ENCODE results near the gene ABCC8. TPM values are rescaled to one million over a fixed set of nuclear protein-coding genes. Genes with fewer than 3 reads are reported as not detected.

The ABCC8 gene
- total and polyA plus RNA-seq, 2 experiments from 2014 or later = 2.2 TPM; not detected in 1

DNA sequence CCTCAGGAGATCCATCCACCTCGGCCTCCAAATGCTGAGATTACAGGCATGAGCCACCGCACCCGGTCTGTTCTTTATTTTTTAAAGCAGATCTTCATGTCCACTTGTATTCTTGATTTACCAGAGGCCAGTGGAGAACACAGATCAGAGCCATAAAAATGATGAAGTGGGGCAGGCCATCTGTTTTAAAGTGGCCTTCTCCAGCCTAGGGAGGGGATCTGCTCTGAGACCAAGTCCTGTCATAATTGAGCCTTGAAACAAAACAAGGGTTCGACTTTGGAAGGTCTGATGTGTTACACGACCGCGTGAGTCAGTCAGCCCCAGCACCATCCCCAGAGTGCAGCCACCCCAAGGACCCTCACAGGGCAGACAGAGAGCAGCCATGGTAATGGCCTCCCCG, 27.5 kb downstream of the ABCC8 start:
- Histone ChIP-seq H3K4me1 (ENCODE audit: insufficient read depth) (no peaks in the 10 kb centered on the region), H4K20me1 (ENCODE audit: insufficient read depth, poor library complexity, severe bottlenecking) (no peaks in the 10 kb centered on the region), H3K27me3 (no peaks in the 10 kb centered on the region), H3K4me2 (no peak overlapping the region), H3K9me2 (replicated peaks; ENCODE audit: insufficient read depth) (no peaks in the 10 kb centered on the region), H3K4me3 (no peak overlapping the region), H3K9me3 (ENCODE audit: low read depth) (no peaks in the 10 kb centered on the region), H3K27ac (no peak overlapping the region), H3K36me3 (replicated peaks; ENCODE audit: insufficient read depth, low read depth) (no peaks in the 10 kb centered on the region), H2AFZ (no peak overlapping the region), H3K79me2 (no peaks in the 10 kb centered on the region)
- 82% methylated on average over 8 of the region's 8 CpGs for WGBS (ENCODE audit: low lambda C conversion rate, missing lambda C conversion rate)
- no peak for DNase-seq (ENCODE audit: low spot score)
- no peak for TF ChIP-seq EZH2 (IDR thresholded peaks at IDR 0.05; ENCODE audit: borderline replicate concordance)
- TF ChIP-seq, protein P1, sequence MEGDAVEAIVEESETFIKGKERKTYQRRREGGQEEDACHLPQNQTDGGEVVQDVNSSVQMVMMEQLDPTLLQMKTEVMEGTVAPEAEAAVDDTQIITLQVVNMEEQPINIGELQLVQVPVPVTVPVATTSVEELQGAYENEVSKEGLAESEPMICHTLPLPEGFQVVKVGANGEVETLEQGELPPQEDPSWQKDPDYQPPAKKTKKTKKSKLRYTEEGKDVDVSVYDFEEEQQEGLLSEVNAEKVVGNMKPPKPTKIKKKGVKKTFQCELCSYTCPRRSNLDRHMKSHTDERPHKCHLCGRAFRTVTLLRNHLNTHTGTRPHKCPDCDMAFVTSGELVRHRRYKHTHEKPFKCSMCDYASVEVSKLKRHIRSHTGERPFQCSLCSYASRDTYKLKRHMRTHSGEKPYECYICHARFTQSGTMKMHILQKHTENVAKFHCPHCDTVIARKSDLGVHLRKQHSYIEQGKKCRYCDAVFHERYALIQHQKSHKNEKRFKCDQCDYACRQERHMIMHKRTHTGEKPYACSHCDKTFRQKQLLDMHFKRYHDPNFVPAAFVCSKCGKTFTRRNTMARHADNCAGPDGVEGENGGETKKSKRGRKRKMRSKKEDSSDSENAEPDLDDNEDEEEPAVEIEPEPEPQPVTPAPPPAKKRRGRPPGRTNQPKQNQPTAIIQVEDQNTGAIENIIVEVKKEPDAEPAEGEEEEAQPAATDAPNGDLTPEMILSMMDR (IDR thresholded peaks at IDR 0.05; ENCODE audit: poor library complexity) = no peak
- TF ChIP-seq EZH2phosphoT487 (IDR thresholded peaks at IDR 0.05; ENCODE audit: low read depth, severe bottlenecking, unreplicated experiment) = no peak

DNA sequence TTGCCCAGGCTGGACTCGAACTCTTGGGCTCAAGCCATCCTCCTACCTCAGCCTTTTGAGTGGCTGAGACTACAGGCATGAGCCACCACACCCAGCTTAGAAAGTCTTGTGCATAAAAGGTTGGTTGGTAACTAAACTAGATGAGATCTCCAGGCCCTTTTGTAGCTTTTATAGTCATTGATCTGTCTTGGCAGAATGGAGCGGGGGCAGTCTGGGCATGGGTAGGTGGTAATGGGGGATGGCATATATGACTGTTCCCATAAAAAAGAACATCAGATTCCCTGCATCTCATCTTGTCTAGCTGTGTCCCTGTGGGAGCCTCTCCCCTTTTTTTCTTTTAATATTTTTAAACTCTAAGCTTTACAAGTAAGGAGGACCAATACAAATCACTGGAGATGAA, 30.2 kb downstream of the ABCC8 start:
- no peak for TF ChIP-seq EZH2 (IDR thresholded peaks at IDR 0.05; ENCODE audit: borderline replicate concordance)
- no peak for TF ChIP-seq EZH2phosphoT487 (IDR thresholded peaks at IDR 0.05; ENCODE audit: low read depth, severe bottlenecking, unreplicated experiment)
- TF ChIP-seq, protein P1 (IDR thresholded peaks at IDR 0.05; ENCODE audit: poor library complexity) = no peak
- H3K4me3 ChIP-seq = no peak overlapping the region
- WGBS (ENCODE audit: low lambda C conversion rate, missing lambda C conversion rate) = 95% methylated on average over 2 of the region's 2 CpGs
- no peak overlapping the region for H3K27ac ChIP-seq
- H3K4me2 ChIP-seq = no peak overlapping the region
- no peak overlapping the region for H2AFZ ChIP-seq
- no peak for DNase-seq (ENCODE audit: low spot score)
- H3K36me3 ChIP-seq (replicated peaks; ENCODE audit: insufficient read depth, low read depth) = no peaks in the 10 kb centered on the region
- H3K27me3 ChIP-seq = no peaks in the 10 kb centered on the region
- no peaks in the 10 kb centered on the region for H3K9me3 ChIP-seq (ENCODE audit: low read depth)
- H3K79me2 ChIP-seq = no peaks in the 10 kb centered on the region
- no peaks in the 10 kb centered on the region for H3K9me2 ChIP-seq (replicated peaks; ENCODE audit: insufficient read depth)
- H3K4me1 ChIP-seq (ENCODE audit: insufficient read depth) = no peaks in the 10 kb centered on the region
- H4K20me1 ChIP-seq (ENCODE audit: insufficient read depth, poor library complexity, severe bottlenecking) = no peaks in the 10 kb centered on the region

DNA sequence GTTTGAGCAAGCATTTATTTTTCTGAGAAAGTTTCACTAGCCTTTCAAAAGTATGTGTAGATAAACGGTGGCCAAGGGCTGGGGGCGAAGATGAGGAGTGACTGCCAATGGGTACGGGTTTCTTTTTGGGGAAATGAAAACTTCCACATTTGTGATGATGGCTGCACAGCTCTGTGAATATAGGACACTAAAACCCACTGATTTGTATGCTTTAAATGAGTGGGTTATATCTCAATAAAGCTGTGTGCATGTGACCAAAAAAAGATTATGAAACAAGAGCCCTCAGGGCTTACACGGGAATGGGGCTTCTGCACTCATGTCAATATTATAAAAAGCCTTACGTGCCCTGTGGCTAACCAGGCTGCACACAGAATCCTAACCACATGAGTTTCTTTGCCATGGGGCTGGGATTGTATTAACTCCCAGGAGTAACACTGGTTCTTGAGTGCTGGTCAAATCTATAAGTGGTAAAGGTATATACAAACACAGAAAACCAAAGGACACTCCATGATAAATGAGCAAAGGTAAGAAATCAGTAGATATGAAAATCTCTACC, 31.3 kb downstream of the ABCC8 start:
- no peak overlapping the region for H3K4me2 ChIP-seq
- TF ChIP-seq, protein P1 (IDR thresholded peaks at IDR 0.05; ENCODE audit: poor library complexity) = no peak
- TF ChIP-seq EZH2phosphoT487 (IDR thresholded peaks at IDR 0.05; ENCODE audit: low read depth, severe bottlenecking, unreplicated experiment) = no peak
- TF ChIP-seq EZH2 (IDR thresholded peaks at IDR 0.05; ENCODE audit: borderline replicate concordance) = no peak
- H4K20me1 ChIP-seq (ENCODE audit: insufficient read depth, poor library complexity, severe bottlenecking) = no peaks in the 10 kb centered on the region
- H3K27ac ChIP-seq = no peak overlapping the region
- no peaks in the 10 kb centered on the region for H3K27me3 ChIP-seq
- no peak overlapping the region for H3K4me3 ChIP-seq
- no peaks in the 10 kb centered on the region for H3K79me2 ChIP-seq
- H3K4me1 ChIP-seq (ENCODE audit: insufficient read depth) = no peaks in the 10 kb centered on the region
- H3K9me3 ChIP-seq (ENCODE audit: low read depth) = no peaks in the 10 kb centered on the region
- H3K9me2 ChIP-seq (replicated peaks; ENCODE audit: insufficient read depth) = no peaks in the 10 kb centered on the region
- no peak overlapping the region for H2AFZ ChIP-seq
- H3K36me3 ChIP-seq (replicated peaks; ENCODE audit: insufficient read depth, low read depth) = no peaks in the 10 kb centered on the region
- WGBS (ENCODE audit: low lambda C conversion rate, missing lambda C conversion rate) = 79% methylated on average over 5 of the region's 5 CpGs
- DNase-seq (ENCODE audit: low spot score) = no peak

Measured in hepatocyte (in vitro differentiated cells).